NCI-H1694 treated with DMSO at 0.1 percent for 48 hours (cell line): ENCODE results near the gene DAP.
"Not testable (repeated sequence)": the region's sequence is repeated elsewhere in the genome, so short reads cannot be mapped to it uniquely, and the experiment has no call there.

Source experiments
- DNase-seq: peaks from one replicate; lab custom pipeline; 2025; lab: John Stamatoyannopoulos, UW

Gene DAP

GRCh38 chr5:10734037-10734709 lies 26.9 kb downstream of the DAP start:
- DNase-seq: no peak

GRCh38 chr5:10733426-10733825 lies 27.6 kb downstream of the DAP start:
- DNase-seq: no peak

GRCh38 chr5:10731913-10732312 lies 29.1 kb downstream of the DAP start:
- DNase-seq: no peak

GRCh38 chr5:10730043-10730351 lies 31.0 kb downstream of the DAP start:
- no peak for DNase-seq

GRCh38 chr5:10729320-10730042 lies 31.6 kb downstream of the DAP start:
- peak; percentile 18 for DNase-seq

- no peak for DNase-seq
Observed at GRCh38 chr5:10728679-10729078, 32.4 kb downstream of the DAP start.

- DNase-seq: no peak
Observed at GRCh38 chr5:10727861-10728260, 33.2 kb downstream of the DAP start.

- DNase-seq: no peak
Observed at GRCh38 chr5:10726913-10727517, 34.0 kb downstream of the DAP start.

- DNase-seq: no peak
Observed at GRCh38 chr5:10726179-10726912, 34.7 kb downstream of the DAP start.

GRCh38 chr5:10725636-10726035 lies 35.4 kb downstream of the DAP start:
- DNase-seq: no peak

GRCh38 chr5:10724781-10725507 lies 36.1 kb downstream of the DAP start:
- no peak for DNase-seq

- no peak for DNase-seq
Observed at GRCh38 chr5:10723514-10723913, 37.5 kb downstream of the DAP start.

- DNase-seq: not testable (repeated sequence)
Observed at GRCh38 chr5:10720766-10721165, 40.3 kb downstream of the DAP start.

- DNase-seq: no peak
Observed at GRCh38 chr5:10719965-10720364, 41.1 kb downstream of the DAP start.

GRCh38 chr5:10718617-10719016 lies 42.4 kb downstream of the DAP start:
- not testable (repeated sequence) for DNase-seq

GRCh38 chr5:10716825-10717224 lies 44.2 kb downstream of the DAP start:
- not testable (repeated sequence) for DNase-seq

GRCh38 chr5:10715605-10716290 lies 45.3 kb downstream of the DAP start:
- DNase-seq: no peak

- DNase-seq: no peak
Observed at GRCh38 chr5:10712574-10713366, 48.3 kb downstream of the DAP start.

GRCh38 chr5:10711562-10711961 lies 49.5 kb downstream of the DAP start:
- DNase-seq: no peak

GRCh38 chr5:10710513-10711128 lies 50.4 kb downstream of the DAP start:
- no peak for DNase-seq
